ENCODE data around the gene LRRN2. TPM values are rescaled to one million over a fixed set of nuclear protein-coding genes. Genes with fewer than 3 reads are reported as not detected.
A peak's percentile ranks its signal among the peaks of the same experiment; 100 is the strongest.

Gene LRRN2
- polyA plus RNA-seq, 1 of the 3 experiments (the other 2 are of a cell fraction) = not detected

- H3K27ac ChIP-seq (ENCODE audit: low read depth in 2 of 2, low read length in 1 of 2) = no peak overlapping the region
- H3F3A ChIP-seq (replicated peaks; ENCODE audit: insufficient read depth) = no peaks in the 10 kb centered on the region
- peak overlapping the region in 1 of 2 experiments; percentile 24; a peak in 2 of 4 replicates for H3K4me3 ChIP-seq (ENCODE audit: low read depth in 2 of 2, low read length in 1 of 2)
- H2AFZ ChIP-seq (ENCODE audit: low read depth) = no peak overlapping the region
- no peak overlapping the region for H3K4me2 ChIP-seq
- H3K79me2 ChIP-seq (ENCODE audit: insufficient read depth) = no peaks in the 10 kb centered on the region
- no peaks in the 10 kb centered on the region for H3K9me2 ChIP-seq
- ChIA-PET POLR2A (no interaction called here), CTCF (interaction anchor here (0.6 to 2.0 kb wide), 8 partner anchors 9 to 123 kb away, joined by 3 to 11 read pairs (median 3); no protein-coding TSS in a partner anchor)
- no peaks in the 10 kb centered on the region for H3K9me3 ChIP-seq
- 15% methylated on average over 21 of the region's 42 CpGs for WGBS (ENCODE audit: low lambda C conversion rate)
- H3K36me3 ChIP-seq (replicated peaks in 1 of 2; ENCODE audit: control insufficient read depth in 1 of 2, insufficient read depth in 2 of 2, low read length in 1 of 2) = no peaks in the 10 kb centered on the region
- DNase-seq = no peak
- TF ChIP-seq, protein P1, sequence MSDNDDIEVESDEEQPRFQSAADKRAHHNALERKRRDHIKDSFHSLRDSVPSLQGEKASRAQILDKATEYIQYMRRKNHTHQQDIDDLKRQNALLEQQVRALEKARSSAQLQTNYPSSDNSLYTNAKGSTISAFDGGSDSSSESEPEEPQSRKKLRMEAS (IDR thresholded peaks at IDR 0.05; ENCODE audit: low read depth) = no peak
- TF ChIP-seq RFX5 (IDR thresholded peaks at IDR 0.05; ENCODE audit: low read length) (no peak), TEAD4 (IDR thresholded peaks at IDR 0.05; ENCODE audit: borderline replicate concordance, insufficient read depth) (no peak), GABPA (IDR thresholded peaks at IDR 0.05; ENCODE audit: low read depth) (no peak), CHD2 (IDR thresholded peaks at IDR 0.05; ENCODE audit: low read length, partially characterized antibody) (no peak), RAD21 (IDR thresholded peaks at IDR 0.05; ENCODE audit: low read length) (no peak), RCOR1 (IDR thresholded peaks at IDR 0.05; ENCODE audit: low read length) (no peak)
- TF ChIP-seq, protein P2, sequence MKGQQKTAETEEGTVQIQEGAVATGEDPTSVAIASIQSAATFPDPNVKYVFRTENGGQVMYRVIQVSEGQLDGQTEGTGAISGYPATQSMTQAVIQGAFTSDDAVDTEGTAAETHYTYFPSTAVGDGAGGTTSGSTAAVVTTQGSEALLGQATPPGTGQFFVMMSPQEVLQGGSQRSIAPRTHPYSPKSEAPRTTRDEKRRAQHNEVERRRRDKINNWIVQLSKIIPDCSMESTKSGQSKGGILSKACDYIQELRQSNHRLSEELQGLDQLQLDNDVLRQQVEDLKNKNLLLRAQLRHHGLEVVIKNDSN (IDR thresholded peaks at IDR 0.05; ENCODE audit: borderline replicate concordance, low read depth) = no peak
- TF ChIP-seq, protein P3, sequence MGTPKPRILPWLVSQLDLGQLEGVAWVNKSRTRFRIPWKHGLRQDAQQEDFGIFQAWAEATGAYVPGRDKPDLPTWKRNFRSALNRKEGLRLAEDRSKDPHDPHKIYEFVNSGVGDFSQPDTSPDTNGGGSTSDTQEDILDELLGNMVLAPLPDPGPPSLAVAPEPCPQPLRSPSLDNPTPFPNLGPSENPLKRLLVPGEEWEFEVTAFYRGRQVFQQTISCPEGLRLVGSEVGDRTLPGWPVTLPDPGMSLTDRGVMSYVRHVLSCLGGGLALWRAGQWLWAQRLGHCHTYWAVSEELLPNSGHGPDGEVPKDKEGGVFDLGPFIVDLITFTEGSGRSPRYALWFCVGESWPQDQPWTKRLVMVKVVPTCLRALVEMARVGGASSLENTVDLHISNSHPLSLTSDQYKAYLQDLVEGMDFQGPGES (IDR thresholded peaks at IDR 0.05; ENCODE audit: low read depth, low read length) = no peak
- H4K20me1 ChIP-seq (ENCODE audit: insufficient read depth) = no peaks in the 10 kb centered on the region
- H3K27me3 ChIP-seq (ENCODE audit: insufficient read depth) = peaks cover 32% of the 10 kb centered on the region
- H3K4me1 ChIP-seq (ENCODE audit: control insufficient read depth in 1 of 2, insufficient read depth in 2 of 2, low read depth in 1 of 2, low read length in 1 of 2) = peaks cover 0 to 8% of the 10 kb centered on the region in 2 experiments; a peak in 1 of 4 replicates
- H3K9ac ChIP-seq = no peak overlapping the region
Measured at GRCh38 chr1:204684571-204685235, 835 bp downstream of the LRRN2 start.

GRCh38 chr1:204684206-204684570 lies 1.4 kb downstream of the LRRN2 start:
- Histone ChIP-seq H2AFZ (ENCODE audit: low read depth) (no peak overlapping the region), H3K4me2 (no peak overlapping the region), H3K9me2 (no peaks in the 10 kb centered on the region), H3K4me1 (ENCODE audit: control insufficient read depth in 1 of 2, insufficient read depth in 2 of 2, low read depth in 1 of 2, low read length in 1 of 2) (peaks cover 0 to 8% of the 10 kb centered on the region in 2 experiments; a peak in 1 of 4 replicates), H3K9me3 (no peaks in the 10 kb centered on the region), H3K27me3 (ENCODE audit: insufficient read depth) (peaks cover 30% of the 10 kb centered on the region), H4K20me1 (ENCODE audit: insufficient read depth) (no peaks in the 10 kb centered on the region), H3K79me2 (ENCODE audit: insufficient read depth) (no peaks in the 10 kb centered on the region), H3K36me3 (replicated peaks in 1 of 2; ENCODE audit: control insufficient read depth in 1 of 2, insufficient read depth in 2 of 2, low read length in 1 of 2) (no peaks in the 10 kb centered on the region), H3K4me3 (ENCODE audit: low read depth in 2 of 2, low read length in 1 of 2) (no peak overlapping the region), H3K9ac (no peak overlapping the region), H3K27ac (ENCODE audit: low read depth in 2 of 2, low read length in 1 of 2) (no peak overlapping the region), H3F3A (replicated peaks; ENCODE audit: insufficient read depth) (no peaks in the 10 kb centered on the region)
- POLR2A ChIA-PET = no interaction called here
- no peak for DNase-seq
- CTCF ChIA-PET = interaction anchor here (0.7 to 2.0 kb wide), 6 partner anchors 9 to 123 kb away, joined by 3 to 11 read pairs (median 3); no protein-coding TSS in a partner anchor
- WGBS (ENCODE audit: low lambda C conversion rate) = 58% methylated on average over 5 of the region's 14 CpGs
- TF ChIP-seq FOXM1 (IDR thresholded peaks at IDR 0.05; ENCODE audit: low read depth) = no peak
- no peak for TF ChIP-seq CHD2 (IDR thresholded peaks at IDR 0.05; ENCODE audit: low read length, partially characterized antibody)
- no peak for TF ChIP-seq FOXJ3 (CRISPR knock-in tag; IDR thresholded peaks at IDR 0.05)
- TF ChIP-seq, protein P4, sequence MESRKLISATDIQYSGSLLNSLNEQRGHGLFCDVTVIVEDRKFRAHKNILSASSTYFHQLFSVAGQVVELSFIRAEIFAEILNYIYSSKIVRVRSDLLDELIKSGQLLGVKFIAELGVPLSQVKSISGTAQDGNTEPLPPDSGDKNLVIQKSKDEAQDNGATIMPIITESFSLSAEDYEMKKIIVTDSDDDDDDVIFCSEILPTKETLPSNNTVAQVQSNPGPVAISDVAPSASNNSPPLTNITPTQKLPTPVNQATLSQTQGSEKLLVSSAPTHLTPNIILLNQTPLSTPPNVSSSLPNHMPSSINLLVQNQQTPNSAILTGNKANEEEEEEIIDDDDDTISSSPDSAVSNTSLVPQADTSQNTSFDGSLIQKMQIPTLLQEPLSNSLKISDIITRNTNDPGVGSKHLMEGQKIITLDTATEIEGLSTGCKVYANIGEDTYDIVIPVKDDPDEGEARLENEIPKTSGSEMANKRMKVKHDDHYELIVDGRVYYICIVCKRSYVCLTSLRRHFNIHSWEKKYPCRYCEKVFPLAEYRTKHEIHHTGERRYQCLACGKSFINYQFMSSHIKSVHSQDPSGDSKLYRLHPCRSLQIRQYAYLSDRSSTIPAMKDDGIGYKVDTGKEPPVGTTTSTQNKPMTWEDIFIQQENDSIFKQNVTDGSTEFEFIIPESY (IDR thresholded peaks at IDR 0.05; ENCODE audit: borderline replicate concordance, low read depth) = no peak
- no peak for TF ChIP-seq PBX3 (IDR thresholded peaks at IDR 0.05)
- no peak for TF ChIP-seq CTCF (IDR thresholded peaks at IDR 0.05)
- TF ChIP-seq RFX5 (IDR thresholded peaks at IDR 0.05; ENCODE audit: low read length) = no peak
- no peak for TF ChIP-seq SMC3 (IDR thresholded peaks at IDR 0.05; ENCODE audit: low read depth, low read length)
